HCT116 (cell line): ENCODE measurements around the gene RCVRN.

Experiments
- CTCF ChIP-seq, 3 experiments: fragments of 200-600 bp in 1 of 3; sonication (generic) in 1 of 3; IDR thresholded peaks in 2 of 3; conservative IDR thresholded peaks in 1 of 3; 2 replicates each; pipeline ENCODE4 v1.5.1; 2012 to 2017; ENCODE audit warnings: low read depth in 2 of 3, low read length in 2 of 3, antibody characterized with exemption in 1 of 3, borderline replicate concordance in 1 of 3, control low read depth in 1 of 3, mild to moderate bottlenecking in 1 of 3, mixed read lengths in 1 of 3, mixed run types in 1 of 3, moderate library complexity in 1 of 3; ENCODE audit not compliant: insufficient read depth in 1 of 3
- ELF1 ChIP-seq: IDR thresholded peaks from 2 replicates; pipeline ENCODE4 v1.6.1; 2012; ENCODE audit warnings: low read depth, borderline replicate concordance
- EZH2phosphoT487 ChIP-seq: fragments of 200-600 bp; IDR thresholded peaks from 2 replicates; pipeline ENCODE4 v1.6.1; 2018; ENCODE audit warnings: antibody characterized with exemption, borderline replicate concordance
- POLR2A ChIP-seq: IDR thresholded peaks from 2 replicates; pipeline ENCODE4 v1.7.0; 2011; ENCODE audit warnings: borderline replicate concordance; ENCODE audit not compliant: insufficient read depth, insufficient read length; ENCODE audit errors: extremely low read depth

DNA sequence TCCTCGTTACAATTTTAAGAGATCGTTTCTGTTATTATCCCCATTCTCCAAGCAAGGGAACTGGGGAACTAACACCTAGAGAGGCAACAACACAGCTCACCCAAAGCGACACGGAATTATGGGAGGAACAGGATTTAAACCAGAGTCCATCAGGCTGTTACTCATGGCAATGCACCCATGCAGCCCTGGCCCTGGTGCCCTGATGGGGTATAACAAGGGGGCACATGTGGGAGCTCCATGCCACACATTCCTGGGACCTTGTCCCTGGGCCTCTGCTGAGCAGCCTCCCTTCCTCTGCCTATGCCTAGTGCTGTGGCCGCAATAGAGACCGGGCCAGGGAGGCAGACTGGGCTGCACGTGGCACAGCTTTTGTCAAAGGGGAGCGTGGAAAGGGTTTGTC, 13.3 kb upstream of the RCVRN start:
- no peak for TF ChIP-seq EZH2phosphoT487
- TF ChIP-seq ELF1: no peak
- TF ChIP-seq CTCF (IDR thresholded peaks at IDR 0.05 in 2 of 3, conservative IDR thresholded peaks at IDR 0.05 in 1 of 3; ENCODE audit: borderline replicate concordance in 1 of 3, insufficient read depth in 1 of 3, low read depth in 2 of 3, low read length in 2 of 3): no peak
- no peak for TF ChIP-seq POLR2A
